ENCODE results near the gene MBNL2. TPM values are rescaled to one million over a fixed set of nuclear protein-coding genes. Genes with fewer than 3 reads are reported as not detected.

Gene MBNL2
- total and polyA plus RNA-seq, 5 donors = 23.2 to 89.6 (median 75.8) TPM

DNA sequence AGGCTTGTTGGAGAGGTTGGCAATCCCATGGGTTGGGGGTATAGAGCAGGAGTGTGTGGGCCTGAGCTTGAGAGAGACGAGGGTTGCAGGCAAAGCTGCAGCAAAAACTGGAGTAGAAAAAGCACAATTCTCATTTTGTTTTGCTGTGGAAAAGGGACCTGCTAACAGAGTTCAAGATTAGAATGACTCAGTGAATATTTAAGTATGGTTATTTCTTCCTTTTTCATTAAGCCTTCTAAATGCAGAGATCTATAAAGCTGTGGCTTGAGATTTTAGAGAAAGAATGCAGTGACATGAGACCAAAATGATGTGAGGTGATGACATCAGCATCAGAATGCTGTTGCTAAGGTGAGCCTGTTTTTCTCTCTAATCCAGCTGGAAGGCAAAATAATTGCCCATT lies 10.8 kb upstream of the MBNL2 start:
- no peak for ATAC-seq
- WGBS = 75% methylated on average over 1 of the region's 1 CpG
- no peak for DNase-seq
- Histone ChIP-seq H3K4me1 (ENCODE audit: control insufficient read depth, insufficient read depth, low read length) (no peaks in the 10 kb centered on the region), H3K27ac (ENCODE audit: low read length) (no peak overlapping the region), H3K9me3 (ENCODE audit: control insufficient read depth, low read length) (no peaks in the 10 kb centered on the region), H3K27me3 (ENCODE audit: control insufficient read depth, insufficient read depth) (no peaks in the 10 kb centered on the region), H3K4me3 (ENCODE audit: low read length) (no peak overlapping the region)
- intact Hi-C loops (cut with DNase I) = loop anchor here in 3 of 4 donors (5.0 to 10.0 kb wide), 3 partner anchors 99 to 176 kb away; no protein-coding TSS in a partner anchor

DNA sequence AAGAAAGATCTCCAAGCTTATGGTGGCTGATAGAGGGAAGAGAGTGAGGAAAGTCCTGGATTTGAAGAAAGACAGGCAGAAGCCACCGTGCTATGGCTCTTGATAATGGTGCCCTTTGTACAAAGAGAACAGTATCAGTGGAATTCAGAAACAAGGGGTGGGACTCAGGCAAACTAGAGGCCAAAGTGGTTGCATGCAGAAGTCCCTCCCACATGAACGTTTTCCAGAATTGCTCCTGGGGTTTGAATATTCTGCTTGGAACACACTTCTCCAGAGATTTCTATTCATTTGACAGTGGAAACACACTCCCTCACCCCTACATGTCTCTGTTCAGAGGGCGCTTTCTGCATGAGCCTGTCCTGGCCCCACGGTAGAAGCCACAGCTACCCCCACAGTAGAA lies 10.1 kb upstream of the MBNL2 start:
- intact Hi-C loops (cut with DNase I) = loop anchor here in 3 of 4 donors (5.0 to 10.0 kb wide), 3 partner anchors 100 to 177 kb away; no protein-coding TSS in a partner anchor
- no peaks in the 10 kb centered on the region for H3K4me1 ChIP-seq (ENCODE audit: control insufficient read depth, insufficient read depth, low read length)
- ATAC-seq (peak; percentile 42 to 64), DNase-seq (no peak)
- H3K27me3 ChIP-seq (ENCODE audit: control insufficient read depth, insufficient read depth) = no peaks in the 10 kb centered on the region
- WGBS = 61% methylated on average over 4 of the region's 4 CpGs
- no peak overlapping the region for H3K27ac ChIP-seq (ENCODE audit: low read length)
- H3K9me3 ChIP-seq (ENCODE audit: control insufficient read depth, low read length) = no peaks in the 10 kb centered on the region
- no peak overlapping the region for H3K4me3 ChIP-seq (ENCODE audit: low read length)

DNA sequence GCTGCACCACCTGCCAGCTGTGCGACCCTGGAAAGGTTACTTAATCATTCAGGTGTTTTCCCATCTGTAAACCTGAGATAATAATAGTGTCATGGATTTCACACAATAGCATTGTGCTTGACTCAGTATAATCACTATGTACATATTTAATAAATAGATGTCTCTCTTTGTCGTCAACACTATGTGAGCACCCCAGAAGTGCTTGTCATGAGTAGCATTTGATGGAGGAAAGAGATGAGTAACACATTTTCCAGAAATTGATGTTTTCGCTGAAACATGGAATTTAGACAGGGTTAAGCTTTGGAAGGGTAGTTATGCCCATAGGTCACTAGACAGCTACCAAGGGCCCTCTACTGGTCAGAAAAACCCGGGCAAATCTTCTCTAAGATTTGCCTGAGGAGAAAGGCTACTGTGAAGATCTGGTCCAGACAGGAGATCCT lies 9.5 kb upstream of the MBNL2 start:
- intact Hi-C loops (cut with DNase I) = loop anchor here in 3 of 4 donors (5.0 to 10.0 kb wide), 3 partner anchors 100 to 178 kb away; no protein-coding TSS in a partner anchor

DNA sequence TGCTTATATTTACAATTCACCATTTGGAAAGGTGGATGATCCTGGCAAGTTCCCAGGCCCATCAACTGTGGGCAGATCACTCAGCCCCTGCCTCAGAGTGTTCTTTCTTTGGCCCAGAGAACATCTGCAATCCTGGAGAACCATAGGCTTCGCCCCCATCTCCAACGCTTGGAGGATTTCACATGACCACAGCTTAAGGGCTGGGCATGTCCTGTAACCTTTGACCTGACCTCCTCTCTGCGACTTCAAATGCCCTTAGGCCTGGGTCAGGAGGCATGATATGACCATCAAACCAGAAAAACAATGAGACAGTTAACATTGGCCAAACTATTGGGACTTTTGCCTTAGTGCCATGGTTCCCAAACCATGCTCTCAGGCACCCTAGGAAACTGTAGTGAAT lies 7.2 kb upstream of the MBNL2 start:
- Histone ChIP-seq H3K4me1 (ENCODE audit: control insufficient read depth, insufficient read depth, low read length) (no peaks in the 10 kb centered on the region), H3K27me3 (ENCODE audit: control insufficient read depth, insufficient read depth) (no peaks in the 10 kb centered on the region), H3K4me3 (ENCODE audit: low read length) (no peak overlapping the region), H3K27ac (ENCODE audit: low read length) (no peak overlapping the region), H3K9me3 (ENCODE audit: control insufficient read depth, low read length) (no peaks in the 10 kb centered on the region)
- 90% methylated on average over 3 of the region's 3 CpGs for WGBS
- intact Hi-C loops (cut with DNase I) = loop anchor here (5.0 to 10.0 kb wide), 3 partner anchors 103 to 180 kb away; no protein-coding TSS in a partner anchor
- no peak for DNase-seq
- ATAC-seq = no peak

More for the DNA sequence above, 9.5 kb upstream of the MBNL2 start:
- no peaks in the 10 kb centered on the region for H3K9me3 ChIP-seq (ENCODE audit: control insufficient read depth, low read length)
- 71% methylated on average over 4 of the region's 4 CpGs for WGBS
- no peaks in the 10 kb centered on the region for H3K4me1 ChIP-seq (ENCODE audit: control insufficient read depth, insufficient read depth, low read length)
- H3K27me3 ChIP-seq (ENCODE audit: control insufficient read depth, insufficient read depth) = no peaks in the 10 kb centered on the region
- peak; percentile 62 to 67 for ATAC-seq
- no peak for DNase-seq
- no peak overlapping the region for H3K27ac ChIP-seq (ENCODE audit: low read length)
- H3K4me3 ChIP-seq (ENCODE audit: low read length) = no peak overlapping the region

DNA sequence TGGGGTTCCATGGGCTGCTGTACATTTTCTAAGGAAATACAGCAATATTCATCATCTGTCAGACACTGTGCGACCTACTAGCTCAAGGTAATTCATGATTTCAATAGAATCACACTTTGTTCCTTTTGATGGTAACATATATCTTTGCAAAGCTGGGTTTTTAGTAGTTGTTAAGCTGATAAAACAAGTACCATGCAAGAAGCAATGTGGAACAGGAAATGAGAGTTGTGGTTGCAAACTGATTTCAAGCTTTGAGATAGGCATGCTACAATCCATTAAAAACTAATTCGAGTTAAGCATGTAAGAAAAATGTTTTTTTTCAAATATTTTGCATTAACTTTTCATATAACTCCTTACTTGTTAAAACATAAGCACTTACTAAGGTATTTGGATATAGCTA lies 6.8 kb upstream of the MBNL2 start:
- ATAC-seq = no peak

DNA sequence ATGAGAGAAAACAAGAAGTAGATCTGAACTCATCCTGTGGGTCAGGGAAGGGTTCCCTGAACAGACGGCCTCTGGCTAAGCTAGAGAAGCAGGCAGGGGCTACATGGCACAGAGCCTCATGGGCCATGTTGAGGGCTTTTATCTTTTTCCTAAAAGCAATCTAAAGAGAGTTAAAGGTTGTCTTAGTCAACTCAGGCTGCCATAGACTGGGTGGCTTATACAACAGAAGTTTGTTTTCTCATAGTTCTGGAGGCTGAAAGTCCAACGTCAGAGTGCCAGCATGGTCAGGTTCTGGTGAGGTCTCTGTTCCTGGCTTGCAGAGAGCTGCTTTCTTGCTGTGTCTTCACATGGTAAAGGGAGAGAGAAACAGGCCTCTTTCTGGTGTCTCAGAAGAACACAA lies 2.9 kb upstream of the MBNL2 start:
- ATAC-seq (no peak), DNase-seq (no peak)
- Histone ChIP-seq H3K27ac (ENCODE audit: low read length) (no peak overlapping the region), H3K9me3 (ENCODE audit: control insufficient read depth, low read length) (no peaks in the 10 kb centered on the region), H3K4me3 (ENCODE audit: low read length) (no peak overlapping the region), H3K4me1 (ENCODE audit: control insufficient read depth, insufficient read depth, low read length) (no peaks in the 10 kb centered on the region), H3K27me3 (ENCODE audit: control insufficient read depth, insufficient read depth) (no peaks in the 10 kb centered on the region)
- intact Hi-C loops (cut with DNase I) = loop anchor here in 3 of 4 donors (5.0 to 10.0 kb wide), 3 partner anchors 107 to 184 kb away; no protein-coding TSS in a partner anchor
- 83% methylated on average over 2 of the region's 2 CpGs for WGBS

More for the DNA sequence above, 6.8 kb upstream of the MBNL2 start:
- WGBS = 77% methylated on average over 2 of the region's 2 CpGs
- intact Hi-C loops (cut with DNase I) = loop anchor here in 3 of 4 donors (5.0 to 10.0 kb wide), 3 partner anchors 103 to 181 kb away; no protein-coding TSS in a partner anchor
- H3K4me1 ChIP-seq (ENCODE audit: control insufficient read depth, insufficient read depth, low read length) = no peaks in the 10 kb centered on the region
- H3K27me3 ChIP-seq (ENCODE audit: control insufficient read depth, insufficient read depth) = no peaks in the 10 kb centered on the region
- H3K4me3 ChIP-seq (ENCODE audit: low read length) = no peak overlapping the region
- no peaks in the 10 kb centered on the region for H3K9me3 ChIP-seq (ENCODE audit: control insufficient read depth, low read length)
- no peak overlapping the region for H3K27ac ChIP-seq (ENCODE audit: low read length)
- no peak for DNase-seq

DNA sequence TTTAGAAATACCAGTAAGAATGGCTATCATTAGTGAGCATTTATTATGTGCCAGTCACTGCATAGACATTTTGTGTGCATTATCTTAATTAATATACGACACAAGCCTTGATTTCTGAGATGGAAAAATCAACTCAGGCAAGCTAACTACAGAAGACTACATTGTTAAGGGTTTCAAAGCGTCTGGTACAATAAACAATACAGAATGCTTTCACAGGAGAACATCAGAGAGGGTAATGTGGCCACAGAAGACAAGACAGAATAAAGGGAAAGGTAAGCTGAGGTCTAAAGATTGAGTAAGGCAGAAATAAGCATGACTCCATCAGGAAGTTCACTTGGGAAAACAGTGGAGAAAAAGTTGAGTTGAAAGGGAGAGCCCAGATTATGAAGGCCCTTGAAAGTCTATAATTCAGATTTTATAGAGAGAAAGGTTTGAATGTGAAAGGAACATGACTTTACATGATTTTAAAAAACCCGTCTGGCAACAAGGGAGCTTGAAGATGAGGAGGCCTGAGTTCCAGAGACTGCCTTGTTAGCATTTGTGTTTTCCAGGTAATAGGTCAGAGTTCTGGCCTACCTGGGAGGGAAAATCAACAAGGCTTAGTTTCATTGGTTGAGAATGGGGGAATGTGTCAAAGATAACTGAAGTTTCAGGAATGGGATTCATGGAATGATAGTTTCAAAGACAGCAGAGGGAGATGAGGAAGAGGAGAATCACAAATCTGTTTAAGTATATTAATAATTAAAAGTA lies 1.8 kb upstream of the MBNL2 start:
- intact Hi-C loops (cut with DNase I) = loop anchor here in 3 of 4 donors (5.0 to 10.0 kb wide), 5 partner anchors 54 to 142 kb away; no protein-coding TSS in a partner anchor

DNA sequence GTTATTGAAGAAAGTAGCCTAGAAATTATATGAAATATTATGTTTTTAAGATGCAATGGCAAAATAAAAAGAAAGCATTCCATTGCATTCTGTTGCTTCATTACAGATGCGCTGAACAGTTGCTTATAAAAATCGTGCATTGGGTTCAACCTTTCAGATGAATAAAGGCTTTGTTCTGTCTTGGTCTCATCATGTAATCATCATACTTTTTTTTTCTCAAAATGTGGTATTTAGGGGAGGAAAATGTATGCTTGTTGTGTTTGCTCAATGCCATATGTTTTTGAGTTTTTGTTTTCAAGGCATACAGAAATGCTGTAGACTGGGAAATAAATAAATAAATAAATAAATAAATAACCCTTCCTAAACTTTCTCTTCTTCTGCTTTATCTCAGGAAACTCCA lies 1.1 kb upstream of the MBNL2 start:
- no peak overlapping the region for H3K27ac ChIP-seq (ENCODE audit: low read length)
- WGBS = 86% methylated on average over 2 of the region's 2 CpGs
- intact Hi-C loops (cut with DNase I) = loop anchor here in 3 of 4 donors (5.0 to 10.0 kb wide), 5 partner anchors 54 to 141 kb away; no protein-coding TSS in a partner anchor
- DNase-seq (no peak), ATAC-seq (no peak)
- H3K4me3 ChIP-seq (ENCODE audit: low read length) = no peak overlapping the region
- H3K9me3 ChIP-seq (ENCODE audit: control insufficient read depth, low read length) = no peaks in the 10 kb centered on the region
- H3K4me1 ChIP-seq (ENCODE audit: control insufficient read depth, insufficient read depth, low read length) = peaks cover 5% of the 10 kb centered on the region
- no peaks in the 10 kb centered on the region for H3K27me3 ChIP-seq (ENCODE audit: control insufficient read depth, insufficient read depth)

More for the DNA sequence above, 1.8 kb upstream of the MBNL2 start:
- DNase-seq (no peak), ATAC-seq (no peak)
- H3K4me3 ChIP-seq (ENCODE audit: low read length) = no peak overlapping the region
- WGBS = 59% methylated on average over 3 of the region's 3 CpGs
- H3K9me3 ChIP-seq (ENCODE audit: control insufficient read depth, low read length) = no peaks in the 10 kb centered on the region
- H3K27ac ChIP-seq (ENCODE audit: low read length) = no peak overlapping the region
- peaks cover under 1% of the 10 kb centered on the region for H3K4me1 ChIP-seq (ENCODE audit: control insufficient read depth, insufficient read depth, low read length)
- H3K27me3 ChIP-seq (ENCODE audit: control insufficient read depth, insufficient read depth) = no peaks in the 10 kb centered on the region

DNA sequence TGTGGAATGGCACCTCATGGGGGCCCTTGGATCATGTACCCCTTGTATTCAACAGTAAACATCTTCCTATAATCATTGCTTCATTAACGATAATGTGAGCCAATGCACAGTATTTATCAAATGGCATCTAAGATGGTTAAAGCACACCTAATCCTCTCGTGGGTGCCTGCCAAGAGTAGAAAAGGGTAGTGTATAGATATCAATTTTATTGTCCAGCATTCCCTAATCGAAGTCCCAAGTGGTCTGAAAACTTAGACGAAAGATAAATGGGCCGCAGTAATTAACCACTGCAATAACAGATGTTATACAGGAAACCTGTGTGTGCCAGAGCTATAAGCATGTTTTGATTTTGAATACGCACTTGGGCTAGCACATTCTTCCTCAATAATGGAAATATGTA lies 667 bp upstream of the MBNL2 start:
- Histone ChIP-seq H3K27ac (ENCODE audit: low read length) (no peak overlapping the region), H3K27me3 (ENCODE audit: control insufficient read depth, insufficient read depth) (no peaks in the 10 kb centered on the region), H3K4me1 (ENCODE audit: control insufficient read depth, insufficient read depth, low read length) (peaks cover 6% of the 10 kb centered on the region), H3K4me3 (ENCODE audit: low read length) (peak overlapping the region; percentile 99), H3K9me3 (ENCODE audit: control insufficient read depth, low read length) (no peaks in the 10 kb centered on the region)
- no peak for DNase-seq
- 37% methylated on average over 6 of the region's 6 CpGs for WGBS
- intact Hi-C loops (cut with DNase I) = loop anchor here in 3 of 4 donors (5.0 to 10.0 kb wide), 5 partner anchors 53 to 141 kb away; no protein-coding TSS in a partner anchor
- ATAC-seq = no peak

DNA sequence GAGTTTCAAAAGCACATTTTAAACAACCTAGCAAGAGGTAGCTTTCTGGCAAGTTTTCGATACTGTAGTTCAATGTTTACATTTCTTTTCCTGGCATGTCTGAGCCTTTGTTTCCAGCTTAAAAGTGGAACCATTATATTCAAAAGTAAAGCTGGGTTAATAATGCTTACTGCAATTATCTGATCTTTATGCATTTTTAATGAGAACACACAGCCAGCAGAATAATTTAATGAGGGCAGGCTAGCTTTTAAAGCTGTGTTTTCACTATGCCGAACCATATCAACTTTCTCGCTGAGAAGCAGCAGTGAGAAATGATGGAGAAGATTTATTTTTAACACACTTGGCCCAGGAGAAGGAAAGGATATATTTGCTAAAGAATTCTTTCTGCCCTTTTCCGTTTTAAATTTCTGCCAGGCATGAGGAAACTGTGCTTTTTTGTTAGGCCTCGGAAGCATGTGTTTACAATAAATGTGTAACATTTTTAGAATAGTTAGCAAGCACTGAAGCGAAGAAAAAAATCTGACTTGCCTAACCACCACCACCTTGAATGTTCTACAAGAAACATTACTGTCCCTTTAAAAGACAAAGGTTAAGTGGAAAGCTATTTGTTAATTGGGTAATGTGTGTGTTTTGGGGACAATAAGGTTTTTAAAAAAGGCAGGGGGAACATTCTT lies 1.0 kb downstream of the MBNL2 start:
- Histone ChIP-seq H3K27ac (ENCODE audit: low read length) (peak overlapping the region; percentile 56), H3K4me1 (ENCODE audit: control insufficient read depth, insufficient read depth, low read length) (peaks cover 13% of the 10 kb centered on the region), H3K9me3 (ENCODE audit: control insufficient read depth, low read length) (no peaks in the 10 kb centered on the region), H3K27me3 (ENCODE audit: control insufficient read depth, insufficient read depth) (no peaks in the 10 kb centered on the region), H3K4me3 (ENCODE audit: low read length) (peak overlapping the region; percentile 99)
- WGBS = under 1% methylated on average over 6 of the region's 6 CpGs
- intact Hi-C loops (cut with DNase I) = loop anchor here in 3 of 4 donors (5.0 to 10.0 kb wide), 5 partner anchors 52 to 139 kb away; no protein-coding TSS in a partner anchor
- ATAC-seq = no peak
- DNase-seq = no peak

Measured in right cardiac atrium (tissue), 5 donors.